HG03521 (cell line): ENCODE data around the gene LMTK3.
A peak's percentile ranks its signal among the peaks of the same experiment; 100 is the strongest.
"Not testable (repeated sequence)": the region's sequence is repeated elsewhere in the genome, so short reads cannot be mapped to it uniquely, and the experiment has no call there.

Experiments used
- ATAC-seq: cut with Tn5 transposase; IDR thresholded peaks from one replicate; pipeline ENCODE4 v1.9.1; 2021; ENCODE audit warnings: mild to moderate bottlenecking, moderate library complexity; ENCODE audit not compliant: unreplicated experiment

Gene LMTK3

GRCh38 chr19:48489608-48490216 is 21.9 kb downstream of the LMTK3 start:
- ATAC-seq: peak; percentile 29

GRCh38 chr19:48488478-48488877 is 23.2 kb downstream of the LMTK3 start:
- ATAC-seq: not testable (repeated sequence)

GRCh38 chr19:48487948-48488347 is 23.7 kb downstream of the LMTK3 start:
- no peak for ATAC-seq

- no peak for ATAC-seq
Observed at GRCh38 chr19:48487544-48487943, 24.1 kb downstream of the LMTK3 start.

DNA sequence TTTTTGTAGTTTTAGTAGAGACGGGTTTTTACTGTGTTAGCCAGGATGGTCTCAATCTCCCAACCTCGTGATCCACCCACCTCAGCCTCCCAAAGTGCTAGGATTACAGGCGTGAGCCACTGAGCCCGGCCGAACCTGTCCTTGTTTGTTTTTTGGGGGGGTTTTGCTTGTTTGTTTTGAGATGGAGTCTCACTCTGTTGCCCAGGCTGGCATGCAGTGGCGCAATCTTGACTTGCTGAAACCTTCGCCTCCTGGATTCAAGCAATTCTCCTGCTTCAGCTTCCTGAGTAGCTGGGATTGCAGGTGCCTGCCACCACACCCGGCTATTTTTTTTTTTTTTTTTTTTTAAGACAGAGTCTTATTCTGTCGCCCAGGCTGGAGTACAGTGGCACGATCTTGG is 24.9 kb downstream of the LMTK3 start:
- not testable (repeated sequence) for ATAC-seq

DNA sequence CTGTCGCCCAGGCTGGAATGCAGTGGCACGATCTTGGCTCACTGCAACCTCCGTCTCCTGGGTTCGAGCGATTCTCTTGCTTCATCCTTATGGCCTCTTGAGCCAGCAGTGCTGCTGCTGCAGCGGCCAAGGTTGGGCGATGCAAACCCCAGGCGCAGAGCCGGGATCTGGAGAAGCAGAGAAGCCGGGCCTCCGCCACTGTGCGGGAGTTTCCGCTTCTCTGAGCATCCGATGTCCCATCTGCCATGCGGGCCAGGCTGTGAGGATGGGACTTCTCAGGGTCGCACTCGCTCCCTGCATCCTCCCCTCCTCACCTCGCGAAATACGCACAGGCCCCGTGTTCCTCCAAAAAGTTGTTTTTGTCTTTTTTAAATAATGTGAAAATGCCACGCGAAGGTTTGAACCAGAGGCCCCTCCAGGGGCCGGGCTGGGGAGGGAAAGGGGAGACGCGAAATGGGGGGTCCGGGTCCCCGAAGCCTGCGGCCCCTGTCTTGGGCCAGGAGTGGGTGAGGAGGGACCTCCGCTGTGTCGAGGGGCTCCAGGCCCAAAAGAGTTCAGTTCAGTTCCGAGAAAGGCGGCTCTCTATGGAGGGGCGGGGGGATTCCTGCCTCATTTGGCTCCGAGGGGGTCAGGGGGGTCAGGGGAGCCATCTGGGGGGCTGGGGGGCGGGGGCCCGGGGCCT is 26.6 kb downstream of the LMTK3 start:
- no peak for ATAC-seq

GRCh38 chr19:48484247-48484893 is 27.3 kb downstream of the LMTK3 start:
- no peak for ATAC-seq

DNA sequence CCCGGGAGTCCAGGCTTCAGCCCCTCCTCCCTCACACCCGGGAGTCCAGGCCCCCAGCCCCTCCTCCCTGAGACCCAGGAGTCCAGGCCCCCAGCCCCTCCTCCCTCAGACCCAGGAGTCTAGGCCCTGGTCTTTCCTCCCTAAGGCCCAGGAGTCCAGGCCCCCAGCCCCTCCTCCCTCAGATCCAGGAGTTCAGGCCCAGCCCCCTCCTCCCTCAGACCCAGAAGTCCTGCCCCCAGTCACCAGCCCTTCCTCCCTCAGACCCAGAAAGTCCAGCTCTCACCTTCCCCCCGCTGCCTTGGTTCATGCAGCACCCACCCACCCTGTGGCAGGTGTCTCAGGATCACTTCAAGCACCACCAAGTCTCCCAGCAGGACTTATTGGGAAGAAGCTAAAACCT is 28.3 kb downstream of the LMTK3 start:
- ATAC-seq: no peak

GRCh38 chr19:48481846-48482639 is 29.6 kb downstream of the LMTK3 start:
- ATAC-seq: no peak

DNA sequence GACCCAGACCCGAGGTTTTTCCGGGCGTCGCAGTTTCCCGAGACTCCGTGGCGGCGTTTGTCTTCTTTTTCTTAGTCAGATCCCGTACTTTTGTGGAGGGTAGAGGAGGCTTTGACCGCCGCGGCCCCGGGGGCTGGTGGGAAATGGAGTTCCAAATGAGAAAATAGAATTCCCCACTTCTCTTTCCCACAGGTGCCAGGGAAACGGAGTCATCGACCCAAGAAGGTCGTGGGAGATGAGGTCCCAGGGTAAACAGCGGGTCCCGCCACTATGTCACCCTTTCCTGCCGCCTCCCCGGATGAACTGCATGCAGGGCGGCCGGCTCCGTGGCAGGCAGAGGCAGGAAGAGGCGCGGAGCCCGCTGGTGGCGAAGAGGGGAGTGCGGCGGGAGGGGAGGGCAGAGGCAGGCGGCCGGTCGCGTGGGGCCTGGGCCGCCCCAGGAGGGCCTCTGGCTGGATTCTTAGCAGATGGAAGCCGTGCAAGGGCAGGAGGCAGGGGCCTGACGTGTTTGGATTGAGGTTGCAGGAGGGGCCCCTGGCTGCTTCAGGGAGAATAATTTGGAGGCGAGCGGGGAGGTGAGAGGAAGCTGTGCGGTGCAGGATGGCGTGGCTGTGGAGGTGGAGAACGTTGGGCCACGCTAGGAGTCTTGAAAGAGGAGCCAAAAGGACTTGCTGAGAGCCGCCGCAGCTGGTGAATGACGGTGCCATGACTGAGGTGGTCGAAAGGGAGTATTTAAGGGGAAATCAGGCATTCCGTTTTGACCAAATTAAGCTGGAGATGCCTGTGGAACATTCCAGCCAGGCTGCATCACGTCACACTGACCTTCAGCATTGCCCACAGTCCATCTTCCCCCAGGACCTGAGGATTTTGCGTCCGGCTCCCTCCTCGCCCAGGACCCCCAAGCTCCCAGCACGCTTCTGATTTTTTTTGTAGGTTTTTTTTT is 30.8 kb downstream of the LMTK3 start:
- ATAC-seq: no peak

DNA sequence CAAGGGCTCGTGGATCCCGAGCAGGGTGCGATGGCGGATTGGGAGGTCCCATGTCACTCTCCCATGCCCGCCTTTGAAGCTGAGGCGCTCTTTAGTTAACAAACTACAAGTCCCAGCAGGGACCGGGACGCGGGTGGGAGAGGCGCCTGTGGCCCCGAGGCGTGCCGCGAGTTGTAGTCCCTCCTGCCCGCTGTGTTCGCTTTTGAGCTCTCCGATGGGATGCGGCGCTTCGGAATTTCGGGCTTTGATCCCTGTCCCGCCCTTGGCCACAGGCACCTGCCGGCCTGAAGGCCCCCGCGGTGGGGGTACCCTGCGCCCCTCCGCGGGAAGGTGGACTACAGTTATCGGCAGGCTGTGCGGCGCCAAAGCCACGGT is 31.5 kb downstream of the LMTK3 start:
- ATAC-seq: no peak

DNA sequence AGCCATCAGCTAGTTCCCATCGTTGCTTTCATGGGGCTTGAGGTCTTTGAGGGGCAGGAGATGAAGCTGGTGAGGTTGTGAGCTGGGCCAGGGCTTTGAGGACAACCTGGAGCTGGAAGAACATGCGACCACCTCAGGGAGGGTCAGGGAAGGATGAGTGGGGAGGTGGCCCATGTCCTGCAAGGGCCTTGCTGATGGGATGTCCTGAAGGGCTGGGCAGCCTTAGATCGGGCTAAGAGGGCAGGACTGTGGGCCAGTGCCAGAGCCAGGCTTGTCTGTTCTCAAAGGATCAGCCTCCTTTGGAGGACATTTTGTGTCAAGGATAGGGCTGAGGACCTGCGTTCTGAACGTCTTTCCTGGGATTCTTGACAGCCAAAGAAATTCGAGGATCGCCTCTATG is 31.9 kb downstream of the LMTK3 start:
- ATAC-seq: no peak

- no peak for ATAC-seq
Observed at GRCh38 chr19:48478339-48479256, 33.0 kb downstream of the LMTK3 start.

DNA sequence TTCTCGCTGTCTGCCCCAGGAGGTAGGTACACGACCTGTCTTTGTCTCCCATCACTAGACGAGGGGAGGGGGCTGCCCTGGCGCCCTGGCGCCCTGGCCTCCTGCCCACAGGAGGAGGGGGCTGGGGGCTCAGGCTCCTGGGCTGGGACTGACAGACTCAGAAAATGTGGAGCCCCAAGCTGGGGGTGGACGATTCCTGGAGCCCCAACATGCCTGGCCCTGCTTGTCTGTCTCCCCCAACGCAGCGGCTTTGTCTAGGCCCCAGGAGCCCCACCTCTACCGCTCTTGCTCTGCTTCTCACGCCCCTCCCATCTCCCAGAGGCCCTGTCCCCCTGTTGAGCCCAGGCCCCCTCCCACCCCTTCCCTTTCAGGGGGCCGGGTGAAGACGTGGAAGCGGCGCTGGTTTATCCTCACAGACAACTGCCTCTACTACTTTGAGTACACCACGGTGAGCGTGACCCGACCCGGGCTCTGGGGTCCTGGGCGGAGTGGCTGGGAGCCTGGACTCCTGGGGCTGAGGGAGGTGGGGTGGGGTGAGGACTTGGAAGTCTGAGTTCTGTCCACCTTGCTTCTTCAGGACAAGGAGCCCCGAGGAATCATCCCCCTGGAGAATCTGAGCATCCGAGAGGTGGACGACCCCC is 33.8 kb downstream of the LMTK3 start:
- no peak for ATAC-seq

GRCh38 chr19:48477067-48477685 is 34.5 kb downstream of the LMTK3 start:
- no peak for ATAC-seq

- no peak for ATAC-seq
Observed at GRCh38 chr19:48476176-48476575, 35.5 kb downstream of the LMTK3 start.

DNA sequence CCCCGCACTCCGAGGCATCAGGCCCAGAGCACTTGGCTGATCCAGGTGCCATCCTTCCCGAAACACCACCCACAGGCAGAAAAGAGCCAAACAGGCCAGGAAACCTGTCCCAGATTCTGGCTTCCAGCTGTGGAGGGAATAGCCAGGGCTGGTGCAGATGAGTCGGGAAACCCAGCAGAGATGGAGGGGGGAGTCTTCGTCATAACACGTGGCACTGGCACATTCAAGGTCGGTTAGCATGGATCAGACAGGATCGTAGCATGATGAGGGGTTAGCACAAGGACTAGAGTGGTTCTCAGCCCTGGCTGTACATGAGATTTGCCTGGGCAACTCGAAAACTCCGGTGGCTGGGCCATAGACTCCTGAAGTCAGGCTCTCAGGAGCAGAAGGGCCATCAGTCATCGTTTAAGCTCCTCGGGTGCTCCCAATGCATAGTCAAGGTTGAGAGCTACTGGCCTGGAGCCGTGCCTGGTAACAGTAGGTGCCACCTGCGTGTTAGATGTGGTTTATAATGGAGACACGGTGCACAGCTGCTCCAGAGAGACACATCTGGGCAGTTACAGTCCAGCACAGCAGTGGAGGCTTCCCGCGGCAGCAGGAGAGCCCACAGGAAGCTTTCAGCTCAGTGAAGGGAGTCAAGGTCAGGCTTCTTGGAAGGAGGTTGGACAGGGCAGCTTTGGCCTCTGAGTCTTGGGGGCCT is 36.1 kb downstream of the LMTK3 start:
- ATAC-seq: no peak

DNA sequence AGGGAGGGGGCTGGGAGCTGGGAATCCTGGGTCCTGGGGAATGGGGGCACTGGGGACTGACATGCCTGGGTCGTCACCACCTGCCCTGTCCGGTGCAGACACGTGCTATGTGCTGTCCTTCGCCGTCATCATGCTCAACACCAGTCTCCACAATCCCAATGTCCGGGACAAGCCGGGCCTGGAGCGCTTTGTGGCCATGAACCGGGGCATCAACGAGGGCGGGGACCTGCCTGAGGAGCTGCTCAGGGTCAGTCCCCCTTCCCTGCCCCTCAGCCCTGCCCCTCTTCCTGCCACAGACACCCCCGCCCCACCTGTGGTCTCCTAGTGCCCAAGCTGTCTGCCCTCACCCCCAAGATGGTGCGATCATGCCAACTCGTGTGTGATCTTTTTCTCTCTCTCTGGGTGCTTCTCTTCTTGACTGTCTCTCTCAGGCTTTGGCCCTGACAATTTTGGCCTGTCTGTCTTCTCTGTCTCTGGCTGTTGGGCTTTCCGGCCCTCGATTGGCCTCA is 37.5 kb downstream of the LMTK3 start:
- no peak for ATAC-seq
